Activated CD8-positive, alpha-beta memory T cell treated with anti-CD3 and anti-CD28 coated beads, Interleukin-2, amount 50 U/mL, for 48 hours (primary cell): ENCODE data around the gene CELF2.

Source experiments
- DNase-seq: peaks from one replicate; pipeline ENCODE4 v3.0.0-alpha.2; 2020

Gene CELF2

GRCh38 chr10:11307937-11308336, 290.3 kb downstream of the CELF2 start:
- no peak for DNase-seq

GRCh38 chr10:11311027-11311426, 293.4 kb downstream of the CELF2 start:
- no peak for DNase-seq

GRCh38 chr10:11313463-11313862, 295.8 kb downstream of the CELF2 start:
- no peak for DNase-seq

GRCh38 chr10:11317936-11318670, 300.4 kb downstream of the CELF2 start:
- DNase-seq, result no peak

GRCh38 chr10:11318826-11319598, 301.3 kb downstream of the CELF2 start:
- peak; percentile 43 for DNase-seq

GRCh38 chr10:11319990-11320602, 302.4 kb downstream of the CELF2 start:
- DNase-seq, result peak; percentile 48

- DNase-seq, result peak; percentile 42
Measured at GRCh38 chr10:11320809-11321520, 303.3 kb downstream of the CELF2 start.

- DNase-seq, result no peak
Measured at GRCh38 chr10:11322698-11323097, 305.0 kb downstream of the CELF2 start.

- peak; percentile 2 for DNase-seq
Measured at GRCh38 chr10:11324761-11325321, 307.2 kb downstream of the CELF2 start.

GRCh38 chr10:11325817-11326216, 308.1 kb downstream of the CELF2 start:
- DNase-seq, result no peak

GRCh38 chr10:11326241-11326640, 308.6 kb downstream of the CELF2 start:
- DNase-seq, result no peak

- DNase-seq, result no peak
Measured at GRCh38 chr10:11326913-11327616, 309.4 kb downstream of the CELF2 start.

- DNase-seq, result no peak
Measured at GRCh38 chr10:11328264-11329061, 310.8 kb downstream of the CELF2 start.

- DNase-seq, result no peak
Measured at GRCh38 chr10:11329062-11329673, 311.5 kb downstream of the CELF2 start.

GRCh38 chr10:11330383-11331045, 312.8 kb downstream of the CELF2 start:
- DNase-seq, result no peak

- no peak for DNase-seq
Measured at GRCh38 chr10:11331046-11331577, 313.4 kb downstream of the CELF2 start.

- peak; percentile 3 for DNase-seq
Measured at GRCh38 chr10:11331726-11332125, 314.1 kb downstream of the CELF2 start.

- DNase-seq, result peak; percentile 41
Measured at GRCh38 chr10:11332846-11333245, 315.2 kb downstream of the CELF2 start.

- peak; percentile 38 for DNase-seq
Measured at GRCh38 chr10:11334436-11334835, 316.8 kb downstream of the CELF2 start.

- peak; percentile 52 for DNase-seq
Measured at GRCh38 chr10:11335167-11335652, 317.5 kb downstream of the CELF2 start.
